Measurements from ENCODE around the gene CTBP1.
A peak's percentile ranks its signal among the peaks of the same experiment; 100 is the strongest.
"Not testable (repeated sequence)": the region's sequence is repeated elsewhere in the genome, so short reads cannot be mapped to it uniquely, and the experiment has no call there.

The CTBP1 gene

GRCh38 chr4:1249148-1249730, 309 bp upstream of the CTBP1 start:
- DNase-seq, result peak; percentile 25

GRCh38 chr4:1247864-1248244, 1.1 kb downstream of the CTBP1 start:
- no peak for DNase-seq

- DNase-seq, result no peak
These were observed 1.7 kb downstream of the CTBP1 start for GRCh38 chr4:1246901-1247863.

GRCh38 chr4:1246111-1246881, 2.6 kb downstream of the CTBP1 start:
- no peak for DNase-seq

GRCh38 chr4:1245481-1246051, 3.4 kb downstream of the CTBP1 start:
- no peak for DNase-seq

- no peak for DNase-seq
These were observed 3.9 kb downstream of the CTBP1 start for GRCh38 chr4:1244978-1245471.

GRCh38 chr4:1244081-1244977, 4.6 kb downstream of the CTBP1 start:
- DNase-seq, result no peak

GRCh38 chr4:1243451-1244080, 5.4 kb downstream of the CTBP1 start:
- no peak for DNase-seq

- DNase-seq, result no peak
These were observed 6.2 kb downstream of the CTBP1 start for GRCh38 chr4:1242506-1243450.

- no peak for DNase-seq
These were observed 6.9 kb downstream of the CTBP1 start for GRCh38 chr4:1241936-1242505.

GRCh38 chr4:1241466-1241935, 7.4 kb downstream of the CTBP1 start:
- DNase-seq, result no peak

GRCh38 chr4:1240721-1241465, 8.0 kb downstream of the CTBP1 start:
- no peak for DNase-seq

GRCh38 chr4:1239950-1240307, 9.0 kb downstream of the CTBP1 start:
- DNase-seq, result no peak

GRCh38 chr4:1239141-1239949, 9.6 kb downstream of the CTBP1 start:
- DNase-seq, result no peak

GRCh38 chr4:1238676-1239000, 10.3 kb downstream of the CTBP1 start:
- no peak for DNase-seq

- DNase-seq, result no peak
These were observed 10.8 kb downstream of the CTBP1 start for GRCh38 chr4:1237981-1238675.

GRCh38 chr4:1237261-1237660, 11.7 kb downstream of the CTBP1 start:
- not testable (repeated sequence) for DNase-seq

- DNase-seq, result not testable (repeated sequence)
These were observed 12.1 kb downstream of the CTBP1 start for GRCh38 chr4:1236836-1237235.

Data from NCI-H2029 treated with DMSO at 0.1 percent for 48 hours (cell line).